Measurements from ENCODE around the gene TBX6. TPM values are rescaled to one million over a fixed set of nuclear protein-coding genes. Genes with fewer than 3 reads are reported as not detected.

Gene TBX6
- total and polyA plus RNA-seq, 2 of the 4 experiments (the other 2 are of a cell fraction) = 0.10 TPM; not detected in 1

DNA sequence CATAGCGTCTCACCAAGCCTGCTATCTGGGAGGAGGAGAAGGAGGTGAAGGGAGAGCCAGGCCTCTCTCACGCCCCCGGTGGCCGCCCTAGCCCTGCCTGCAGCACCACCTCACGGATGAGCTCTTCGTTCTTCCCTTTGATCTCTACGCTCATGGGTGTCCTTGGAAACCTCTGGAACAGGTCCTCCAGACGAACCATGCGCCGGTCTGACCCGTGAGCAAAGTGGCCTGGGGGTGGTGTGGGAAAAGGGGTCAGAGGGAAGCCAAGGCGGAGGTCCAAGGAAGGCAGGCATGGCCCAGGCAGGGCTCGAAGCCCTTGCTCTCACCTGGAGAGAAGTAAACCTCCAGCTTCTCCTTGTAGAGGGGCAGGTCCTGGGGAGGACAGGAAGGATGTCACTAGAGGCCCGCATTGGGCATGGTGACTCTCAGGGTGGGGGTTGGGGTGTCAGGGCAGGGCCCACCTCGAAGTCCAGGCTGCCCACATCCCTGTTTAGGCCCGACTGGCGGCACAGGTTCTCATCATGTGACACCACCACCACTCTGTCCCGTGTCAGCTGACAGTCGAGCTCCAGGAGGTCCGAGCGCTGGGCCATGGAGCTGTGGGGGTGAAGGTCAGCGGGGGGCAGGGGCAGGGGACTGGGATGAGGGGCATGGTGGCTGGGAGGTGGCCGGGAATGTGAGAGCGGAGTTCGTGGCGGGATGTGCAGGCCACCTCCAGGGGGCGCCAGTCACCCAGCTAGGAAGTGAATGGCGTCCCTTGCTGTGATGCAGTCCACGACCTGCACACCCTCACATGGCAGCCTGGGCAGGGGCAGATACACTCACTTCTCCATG, 20.7 kb upstream of the TBX6 start (continued):
- TF ChIP-seq, protein P1, sequence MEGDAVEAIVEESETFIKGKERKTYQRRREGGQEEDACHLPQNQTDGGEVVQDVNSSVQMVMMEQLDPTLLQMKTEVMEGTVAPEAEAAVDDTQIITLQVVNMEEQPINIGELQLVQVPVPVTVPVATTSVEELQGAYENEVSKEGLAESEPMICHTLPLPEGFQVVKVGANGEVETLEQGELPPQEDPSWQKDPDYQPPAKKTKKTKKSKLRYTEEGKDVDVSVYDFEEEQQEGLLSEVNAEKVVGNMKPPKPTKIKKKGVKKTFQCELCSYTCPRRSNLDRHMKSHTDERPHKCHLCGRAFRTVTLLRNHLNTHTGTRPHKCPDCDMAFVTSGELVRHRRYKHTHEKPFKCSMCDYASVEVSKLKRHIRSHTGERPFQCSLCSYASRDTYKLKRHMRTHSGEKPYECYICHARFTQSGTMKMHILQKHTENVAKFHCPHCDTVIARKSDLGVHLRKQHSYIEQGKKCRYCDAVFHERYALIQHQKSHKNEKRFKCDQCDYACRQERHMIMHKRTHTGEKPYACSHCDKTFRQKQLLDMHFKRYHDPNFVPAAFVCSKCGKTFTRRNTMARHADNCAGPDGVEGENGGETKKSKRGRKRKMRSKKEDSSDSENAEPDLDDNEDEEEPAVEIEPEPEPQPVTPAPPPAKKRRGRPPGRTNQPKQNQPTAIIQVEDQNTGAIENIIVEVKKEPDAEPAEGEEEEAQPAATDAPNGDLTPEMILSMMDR (conservative IDR thresholded peaks at IDR 0.05; ENCODE audit: low read depth, low read length) = peak; percentile 64
- no peak for TF ChIP-seq MAFK (IDR thresholded peaks at IDR 0.05; ENCODE audit: low read depth, low read length)

DNA sequence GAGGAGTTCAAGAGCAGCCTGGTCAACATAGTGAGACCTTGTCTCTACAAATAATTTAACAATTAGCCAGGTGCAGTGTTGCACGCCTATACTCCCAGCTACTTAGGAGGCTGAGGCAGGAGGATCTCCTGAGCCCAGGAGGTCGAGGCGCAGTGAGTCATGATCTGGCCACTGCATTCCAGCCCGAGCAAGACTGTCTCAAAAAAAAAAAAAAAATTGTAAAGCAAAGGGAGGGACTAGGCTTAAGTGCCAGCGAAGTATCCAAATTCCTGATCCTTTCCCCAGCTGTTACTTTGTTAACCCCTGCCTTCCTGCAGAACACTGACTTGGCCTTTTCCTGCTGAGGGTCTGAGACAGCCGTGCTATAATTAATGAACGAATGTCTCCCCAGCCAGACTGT, 18.9 kb upstream of the TBX6 start:
- H3K23ac ChIP-seq (ENCODE audit: low read depth, low read length) = no peak overlapping the region
- peak; percentile 18; the same call in 1 of the 2 replicates for ATAC-seq (ENCODE audit: low read depth)
- no peak overlapping the region for H3K4me3 ChIP-seq (ENCODE audit: insufficient read depth, low read depth, low read length)
- TF ChIP-seq, protein P2, sequence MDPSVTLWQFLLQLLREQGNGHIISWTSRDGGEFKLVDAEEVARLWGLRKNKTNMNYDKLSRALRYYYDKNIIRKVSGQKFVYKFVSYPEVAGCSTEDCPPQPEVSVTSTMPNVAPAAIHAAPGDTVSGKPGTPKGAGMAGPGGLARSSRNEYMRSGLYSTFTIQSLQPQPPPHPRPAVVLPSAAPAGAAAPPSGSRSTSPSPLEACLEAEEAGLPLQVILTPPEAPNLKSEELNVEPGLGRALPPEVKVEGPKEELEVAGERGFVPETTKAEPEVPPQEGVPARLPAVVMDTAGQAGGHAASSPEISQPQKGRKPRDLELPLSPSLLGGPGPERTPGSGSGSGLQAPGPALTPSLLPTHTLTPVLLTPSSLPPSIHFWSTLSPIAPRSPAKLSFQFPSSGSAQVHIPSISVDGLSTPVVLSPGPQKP (IDR thresholded peaks at IDR 0.05; ENCODE audit: borderline replicate concordance, low read depth, low read length) = no peak
- TF ChIP-seq RFX5 (IDR thresholded peaks at IDR 0.05; ENCODE audit: low read depth, low read length) (no peak), MAFK (IDR thresholded peaks at IDR 0.05; ENCODE audit: low read depth, low read length) (no peak), NFE2L2 (IDR thresholded peaks at IDR 0.05; ENCODE audit: low read depth, low read length) (no peak), CHD1 (IDR thresholded peaks at IDR 0.05; ENCODE audit: low read depth, low read length) (no peak), CEBPB (IDR thresholded peaks at IDR 0.05; ENCODE audit: low read depth, low read length) (no peak), RCOR1 (IDR thresholded peaks at IDR 0.05; ENCODE audit: insufficient replicate concordance, low read length) (no peak)
- TF ChIP-seq, protein P1 (conservative IDR thresholded peaks at IDR 0.05; ENCODE audit: low read depth, low read length) = no peak
- ChIA-PET POLR2A (ENCODE audit: unreplicated experiment) (interaction anchor here (0.6 kb wide), 1 partner anchor 18 kb away, joined by 10 read pairs; no protein-coding TSS in a partner anchor), CTCF (no interaction called here)
- no peak overlapping the region for H2AK9ac ChIP-seq (replicated peaks; ENCODE audit: low read depth, low read length, poor library complexity)
- WGBS, 2 experiments (ENCODE audit: extremely low coverage in 2 of 2, insufficient read length in 1 of 2) = 0% methylated on average over 1 of the region's 7 CpGs; no CpG with 5 or more reads in 1 of the 2 experiments
- no peak overlapping the region for H3K27ac ChIP-seq (ENCODE audit: insufficient read depth, low read length)
- no peak overlapping the region for H4K5ac ChIP-seq (ENCODE audit: low read depth, low read length)
- H2BK120ac ChIP-seq (ENCODE audit: low read depth, low read length) = no peak overlapping the region
- H3K79me1 ChIP-seq (ENCODE audit: low read depth in 1 of 2, low read length in 2 of 2) = no peaks in the 10 kb centered on the region; a peak in 1 of 4 replicates
- intact Hi-C loops (cut with micrococcal nuclease) = loop anchor here (5.0 kb wide), 1 partner anchor 302 kb away; no protein-coding TSS in a partner anchor
- H3K9ac ChIP-seq (ENCODE audit: low read depth, low read length) = no peak overlapping the region
- dilution Hi-C loops (cut with HindIII; ENCODE audit: low sequenced_read_pairs, unreplicated experiment) = no loop called here
- H4K20me1 ChIP-seq (ENCODE audit: insufficient read depth, low read length) = no peaks in the 10 kb centered on the region
- in situ Hi-C loops (cut with MboI; ENCODE audit: low sequenced_read_pairs) = no loop called here
- H3K27me3 ChIP-seq (ENCODE audit: control insufficient read depth, insufficient read depth, low read length) = no peaks in the 10 kb centered on the region
- DNase-seq = peak; percentile 21
- no TSS peak for BruUV-seq (replicated peaks)
- H3K9me1 ChIP-seq (ENCODE audit: insufficient read depth, low read length) = no peaks in the 10 kb centered on the region
- H3K14ac ChIP-seq (replicated peaks; ENCODE audit: low read depth, low read length) = no peak overlapping the region
- no peak overlapping the region for H2BK20ac ChIP-seq (ENCODE audit: low read depth, low read length)
- no peak overlapping the region for H4K8ac ChIP-seq (ENCODE audit: low read depth in 2 of 2, low read length in 2 of 2)
- no peak overlapping the region for H3K56ac ChIP-seq (ENCODE audit: extremely low read depth, insufficient read depth, low read length)
- no peak overlapping the region for H2BK15ac ChIP-seq (ENCODE audit: low read depth, low read length)
- H2AFZ ChIP-seq (replicated peaks; ENCODE audit: low read length, poor library complexity) = no peak overlapping the region
- H3K4me2 ChIP-seq (ENCODE audit: low read depth, low read length) = no peak overlapping the region
- peaks cover 38% of the 10 kb centered on the region for H3K36me3 ChIP-seq (ENCODE audit: control insufficient read depth, insufficient read depth, low read length)
- H2BK5ac ChIP-seq (ENCODE audit: low read depth, low read length, poor library complexity, severe bottlenecking) = no peak overlapping the region
- H3K4ac ChIP-seq (ENCODE audit: low read depth, low read length) = no peak overlapping the region
- no peaks in the 10 kb centered on the region; the same call in 1 of the 2 replicates for H3K4me1 ChIP-seq (ENCODE audit: control insufficient read depth, insufficient read depth, low read length)
- H3K18ac ChIP-seq (ENCODE audit: low read depth, low read length) = no peak overlapping the region
- no peak overlapping the region for H2AK5ac ChIP-seq (ENCODE audit: low read depth, low read length)
- H3K9me3 ChIP-seq (ENCODE audit: control insufficient read depth, insufficient read depth, low read length) = no peaks in the 10 kb centered on the region
- no peak overlapping the region for H4K91ac ChIP-seq (ENCODE audit: insufficient read depth, low read depth, low read length)
